Measurements from ENCODE around the gene NGRN.

GRCh38 chr15:90262426-90262825, 3.0 kb upstream of the NGRN start:
- TF ChIP-seq, protein P1, sequence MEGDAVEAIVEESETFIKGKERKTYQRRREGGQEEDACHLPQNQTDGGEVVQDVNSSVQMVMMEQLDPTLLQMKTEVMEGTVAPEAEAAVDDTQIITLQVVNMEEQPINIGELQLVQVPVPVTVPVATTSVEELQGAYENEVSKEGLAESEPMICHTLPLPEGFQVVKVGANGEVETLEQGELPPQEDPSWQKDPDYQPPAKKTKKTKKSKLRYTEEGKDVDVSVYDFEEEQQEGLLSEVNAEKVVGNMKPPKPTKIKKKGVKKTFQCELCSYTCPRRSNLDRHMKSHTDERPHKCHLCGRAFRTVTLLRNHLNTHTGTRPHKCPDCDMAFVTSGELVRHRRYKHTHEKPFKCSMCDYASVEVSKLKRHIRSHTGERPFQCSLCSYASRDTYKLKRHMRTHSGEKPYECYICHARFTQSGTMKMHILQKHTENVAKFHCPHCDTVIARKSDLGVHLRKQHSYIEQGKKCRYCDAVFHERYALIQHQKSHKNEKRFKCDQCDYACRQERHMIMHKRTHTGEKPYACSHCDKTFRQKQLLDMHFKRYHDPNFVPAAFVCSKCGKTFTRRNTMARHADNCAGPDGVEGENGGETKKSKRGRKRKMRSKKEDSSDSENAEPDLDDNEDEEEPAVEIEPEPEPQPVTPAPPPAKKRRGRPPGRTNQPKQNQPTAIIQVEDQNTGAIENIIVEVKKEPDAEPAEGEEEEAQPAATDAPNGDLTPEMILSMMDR (IDR thresholded peaks at IDR 0.05) = no peak
- no peak for TF ChIP-seq POLR2A (IDR thresholded peaks at IDR 0.05)
